Amygdala (tissue), 56 donors: Measurements from ENCODE around the gene ARID4A.
"Not testable (repeated sequence)": the region's sequence is repeated elsewhere in the genome, so short reads cannot be mapped to it uniquely, and the experiment has no call there.

Experiments used
- DNase-seq, 56 donors: peaks; one replicate each; lab custom pipeline; 2025; lab: John Stamatoyannopoulos, UW

Gene ARID4A

DNA sequence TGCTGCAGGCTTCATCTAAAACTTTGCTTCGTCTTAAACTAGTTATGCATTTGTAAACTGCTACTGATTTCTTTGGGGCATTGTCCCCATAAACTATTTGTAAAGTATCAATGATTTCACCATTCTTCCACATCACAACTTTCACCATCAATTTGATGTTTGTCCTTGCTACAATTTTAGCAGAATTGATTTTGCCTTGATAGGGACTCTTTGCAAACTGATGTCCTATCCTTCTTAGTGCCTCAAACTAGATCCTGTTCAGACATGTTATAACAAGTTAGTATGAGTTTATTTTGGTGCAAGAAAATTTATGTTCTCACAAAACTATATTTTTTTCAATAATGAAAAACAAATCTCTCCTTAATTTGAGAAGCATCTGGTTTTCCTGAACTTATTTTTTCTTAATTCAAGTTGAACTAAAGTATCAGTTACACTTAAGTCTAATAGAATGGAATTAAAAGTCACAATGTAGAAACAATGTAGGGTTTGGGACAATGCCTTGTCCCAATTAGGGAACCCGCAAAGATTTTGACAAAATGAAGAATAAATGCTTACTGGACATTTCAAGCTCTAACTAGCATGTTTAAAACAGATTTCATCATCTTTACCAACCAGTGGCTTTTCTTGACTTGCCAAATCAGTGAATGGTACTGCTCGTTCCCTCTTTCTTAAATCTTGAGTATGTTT lies 10.1 kb upstream of the ARID4A start:
- DNase-seq: no peak

DNA sequence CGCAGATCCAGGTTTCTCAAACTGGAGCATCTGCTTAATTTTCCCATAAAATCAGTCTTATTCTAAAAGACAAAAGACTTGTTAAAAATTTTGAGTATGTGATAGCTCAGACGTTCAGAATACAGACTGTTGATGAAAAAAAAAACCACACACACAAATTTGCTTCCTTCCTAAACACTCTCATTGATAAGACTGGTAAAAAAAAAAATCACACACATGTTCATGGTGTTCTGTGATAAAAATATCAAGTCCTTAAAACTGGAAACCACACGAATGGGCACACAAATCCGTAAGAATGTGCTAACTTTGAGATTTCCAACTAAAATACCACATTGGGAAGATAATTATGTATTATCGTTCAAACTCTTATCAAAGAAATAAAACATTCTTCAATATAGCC lies 6.7 kb upstream of the ARID4A start:
- no peak for DNase-seq

DNA sequence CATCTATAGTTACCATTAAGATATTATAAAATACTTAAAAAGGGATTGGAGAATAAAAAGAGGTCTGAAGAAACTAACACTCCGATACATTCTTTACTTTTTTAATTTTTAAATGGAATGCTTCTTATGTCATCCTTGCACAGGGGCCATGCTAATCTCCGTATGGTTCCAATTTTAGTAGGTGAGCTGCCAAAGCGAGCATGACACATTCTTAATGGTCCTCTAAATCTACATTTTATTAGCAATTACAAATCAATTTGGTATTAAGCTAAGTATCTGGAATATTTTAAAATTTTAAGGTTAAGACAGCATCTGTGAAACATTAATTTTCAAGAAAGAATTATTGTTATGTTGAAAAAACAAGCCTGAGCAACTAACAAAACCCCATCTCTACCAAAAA lies 6.2 kb upstream of the ARID4A start:
- no peak for DNase-seq

DNA sequence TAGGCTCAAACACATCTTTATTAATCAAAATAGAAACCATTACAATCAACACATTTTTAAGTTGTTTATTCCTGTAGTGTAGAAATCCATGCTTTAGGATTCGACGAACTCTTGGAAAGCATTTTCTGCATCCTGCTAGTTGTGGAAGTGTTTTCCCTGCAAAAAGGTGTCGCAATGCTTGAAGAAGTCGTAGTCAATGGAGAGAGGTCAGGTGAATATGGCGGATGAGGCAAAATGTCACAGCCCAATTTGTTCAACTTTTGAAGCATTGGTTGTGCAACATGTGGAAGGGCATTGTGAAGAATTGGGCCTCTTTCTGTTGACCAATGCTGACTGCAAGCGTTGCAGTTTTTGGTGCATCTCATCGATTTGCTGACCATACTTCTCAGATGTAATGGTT lies 4.2 kb upstream of the ARID4A start:
- DNase-seq: no peak

DNA sequence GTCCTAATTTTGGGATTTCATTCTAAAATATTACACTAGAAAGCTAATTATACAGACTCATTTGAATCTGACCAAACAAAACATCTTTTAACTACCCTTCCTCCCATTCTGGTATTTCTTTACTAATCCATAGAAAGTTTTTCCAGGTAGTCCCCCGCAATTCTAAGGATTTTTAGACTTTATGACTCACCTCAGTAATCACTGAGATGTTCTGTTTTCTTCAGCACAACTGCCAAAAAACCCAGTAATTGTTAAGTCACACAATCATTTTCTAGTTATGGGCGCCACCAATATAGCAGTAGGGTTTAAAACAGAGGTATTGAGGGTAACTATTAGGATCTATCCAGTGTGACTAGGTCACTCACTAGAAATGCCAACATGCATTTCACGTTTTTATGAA lies 1.6 kb upstream of the ARID4A start:
- DNase-seq: no peak

DNA sequence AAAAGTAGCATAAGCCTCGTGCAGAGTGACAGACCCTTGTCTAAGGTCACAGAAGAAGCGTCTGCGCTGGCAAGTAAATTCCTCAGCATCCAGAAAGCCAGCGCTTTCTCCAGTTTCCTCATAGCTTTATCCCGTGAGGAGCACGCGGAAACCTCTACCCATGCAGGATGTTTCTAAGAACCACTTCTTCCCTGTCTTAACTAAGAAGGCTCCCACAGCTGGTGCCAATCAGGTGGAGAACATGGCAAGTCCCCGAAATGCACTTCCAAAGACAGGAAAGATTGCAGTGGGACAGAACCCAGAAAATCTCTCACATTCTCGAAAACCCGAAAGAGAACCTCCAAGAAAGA lies 968 bp upstream of the ARID4A start:
- peak in 1 of 56 donors; percentile 56 for DNase-seq

DNA sequence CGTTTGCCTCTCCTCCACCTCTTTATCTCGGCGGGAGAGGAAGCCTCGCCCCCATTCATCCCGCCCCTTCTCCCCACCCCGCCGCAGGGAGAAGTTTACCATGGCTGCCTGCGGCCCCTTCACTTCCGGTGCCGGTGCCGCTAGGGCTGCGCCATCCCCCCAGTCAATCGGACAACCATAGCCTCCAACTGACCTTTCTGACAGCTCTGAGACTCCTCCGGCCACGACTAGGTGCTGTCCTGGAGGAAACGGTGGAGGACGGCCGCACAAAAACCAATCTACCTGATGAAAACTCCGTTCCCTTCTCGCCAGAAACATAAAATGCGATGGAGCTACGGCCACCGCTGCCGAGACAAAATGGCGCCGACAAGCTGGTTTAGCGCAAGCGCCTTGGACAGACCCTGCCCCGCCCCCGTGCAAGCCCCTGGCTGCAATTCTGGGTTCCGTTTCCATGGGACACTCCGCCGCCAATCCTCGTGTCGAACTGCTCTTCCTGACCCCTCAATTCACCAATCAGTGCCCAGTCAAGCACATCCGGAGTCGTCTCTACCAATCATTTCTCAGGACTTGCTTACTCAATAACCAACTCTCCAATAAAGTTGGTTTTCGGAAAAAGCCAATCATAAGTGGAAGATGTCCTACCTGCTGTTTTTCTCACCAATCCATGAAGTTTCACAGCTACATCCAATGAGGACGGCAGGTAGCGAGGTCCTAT lies 436 bp upstream of the ARID4A start:
- DNase-seq: peak; percentile 87 to 100 (median 98)

DNA sequence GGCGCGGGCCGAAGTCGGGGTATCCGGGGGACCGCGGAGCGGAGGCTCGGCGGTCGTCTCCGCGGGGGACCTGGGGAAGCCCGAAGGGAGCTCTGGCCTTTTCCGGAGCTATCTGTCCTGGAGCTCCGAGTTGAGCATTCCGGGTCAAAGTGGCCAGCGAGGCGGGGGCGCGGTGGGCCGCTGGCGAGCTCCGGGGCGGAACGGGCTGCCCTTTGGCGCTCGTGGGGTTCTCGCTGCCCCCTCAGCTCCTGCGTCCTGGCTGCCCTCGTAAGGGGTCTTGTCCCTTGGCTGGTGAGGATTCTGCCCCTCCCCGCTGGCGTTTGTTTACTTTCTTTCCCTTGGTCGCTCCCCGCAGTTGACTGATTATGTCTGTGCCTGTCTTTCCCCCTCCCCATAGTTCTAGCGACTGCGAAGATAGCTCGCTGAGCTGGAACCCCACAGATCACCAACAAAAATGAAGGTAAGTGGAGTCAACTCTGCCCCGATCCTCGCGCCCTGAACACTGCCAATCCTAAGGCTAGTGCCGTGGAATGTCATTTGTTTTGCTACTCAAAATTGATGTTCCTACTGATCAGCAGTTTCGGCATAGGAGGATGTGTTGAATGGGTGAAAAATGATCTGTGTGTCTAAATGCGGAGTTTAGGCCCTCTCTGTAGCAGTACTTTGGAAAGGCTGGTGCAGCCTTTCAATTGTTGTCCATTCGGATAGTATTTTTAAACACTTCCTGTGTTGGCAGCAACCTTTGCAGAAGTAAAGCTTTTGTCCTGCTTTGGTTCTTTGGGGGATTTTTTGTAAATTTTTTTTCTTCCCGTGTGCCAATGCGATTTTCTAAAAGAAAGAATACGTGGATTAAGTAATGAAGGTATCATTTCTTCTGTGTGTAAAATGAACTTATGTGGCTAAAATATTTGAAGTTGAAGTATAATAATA lies 1.3 kb downstream of the ARID4A start:
- DNase-seq: peak in 22 of 56 donors; percentile 5 to 49 (median 28)

DNA sequence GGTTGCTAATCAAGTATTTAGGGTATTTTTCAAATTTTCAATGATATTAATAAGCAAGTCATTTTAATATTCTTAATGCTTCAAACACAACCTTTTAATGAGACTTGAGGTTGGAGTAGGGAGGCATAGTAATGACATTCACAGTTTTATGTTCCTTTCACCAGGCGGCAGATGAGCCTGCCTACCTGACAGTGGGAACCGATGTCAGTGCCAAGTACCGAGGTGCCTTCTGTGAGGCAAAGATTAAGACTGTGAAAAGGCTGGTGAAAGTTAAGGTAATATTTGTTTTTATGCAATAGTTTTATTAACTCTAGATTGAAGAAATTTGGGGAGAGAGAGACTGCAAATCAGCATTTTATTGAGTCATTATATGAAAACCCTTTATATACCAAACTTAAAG lies 3.1 kb downstream of the ARID4A start:
- DNase-seq: no peak

DNA sequence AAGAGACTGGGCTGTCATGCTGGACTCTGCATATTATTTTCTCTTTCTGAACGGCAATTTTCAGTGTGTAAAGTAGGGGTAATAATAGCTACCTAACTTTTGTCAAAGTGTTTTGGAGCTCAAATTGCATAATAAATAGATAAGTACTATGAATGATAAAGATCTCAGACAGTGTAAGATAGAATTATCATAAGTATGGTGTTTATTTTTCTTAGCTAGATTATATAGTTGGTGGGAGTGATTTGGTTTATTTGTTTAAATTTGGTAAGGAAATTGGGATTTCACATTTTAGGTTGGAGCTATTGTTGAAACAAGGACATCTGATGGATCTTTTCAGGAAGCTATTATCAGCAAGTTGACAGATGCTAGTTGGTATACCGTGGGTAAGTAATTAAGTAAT lies 7.4 kb downstream of the ARID4A start:
- DNase-seq: no peak

DNA sequence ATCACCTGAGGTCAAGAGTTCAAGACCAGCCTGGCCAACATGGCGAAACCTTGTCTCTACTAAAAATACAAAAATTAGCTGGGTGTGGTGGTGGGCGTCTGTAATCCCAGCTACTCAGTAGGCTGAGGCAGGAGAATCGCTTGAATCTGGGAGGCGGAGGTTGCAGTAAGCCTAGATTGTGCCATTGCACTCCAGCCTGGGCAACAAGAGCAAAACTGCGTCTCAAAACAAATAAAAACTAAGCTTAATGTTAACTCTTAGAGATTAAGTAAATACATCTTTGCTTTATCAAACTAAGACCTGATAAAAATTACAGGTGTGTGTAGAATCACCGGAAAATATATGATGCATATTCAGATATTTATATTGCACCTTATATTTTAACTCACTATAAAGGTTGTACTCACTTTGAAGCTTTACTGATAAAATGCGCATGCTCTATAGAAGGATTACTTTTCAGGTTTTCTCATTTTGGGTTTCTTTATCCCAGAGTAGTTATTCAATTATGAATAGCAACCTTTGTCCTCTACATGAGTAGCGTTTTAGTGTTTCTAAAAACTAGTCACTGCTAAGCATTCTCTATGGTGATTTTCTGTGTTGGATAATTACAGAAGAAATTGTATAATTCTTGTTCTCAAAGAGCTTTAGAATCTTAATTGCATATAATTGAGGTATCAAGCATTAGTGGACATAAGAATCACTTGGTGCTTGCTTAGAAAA lies 9.4 kb downstream of the ARID4A start:
- DNase-seq: no peak

DNA sequence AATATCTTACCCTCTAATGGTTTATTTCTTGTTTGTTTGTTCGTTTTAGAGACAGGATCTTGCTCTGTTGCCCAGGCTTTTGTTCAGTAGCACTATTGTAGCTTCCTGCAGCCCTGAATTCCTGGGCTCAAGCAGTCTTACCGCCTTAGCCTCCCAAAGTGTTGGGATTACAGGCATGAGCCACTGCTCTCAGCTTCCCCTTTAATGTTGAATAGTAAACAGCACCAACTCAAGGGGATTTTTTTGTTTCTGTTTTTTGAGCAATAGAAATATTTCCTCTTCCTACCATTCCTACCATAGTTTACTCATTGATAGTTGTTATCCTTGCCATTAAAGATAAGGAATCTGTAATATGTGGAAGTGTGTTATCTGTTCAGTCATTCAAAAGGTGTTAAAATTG lies 10.7 kb downstream of the ARID4A start:
- DNase-seq: no peak

DNA sequence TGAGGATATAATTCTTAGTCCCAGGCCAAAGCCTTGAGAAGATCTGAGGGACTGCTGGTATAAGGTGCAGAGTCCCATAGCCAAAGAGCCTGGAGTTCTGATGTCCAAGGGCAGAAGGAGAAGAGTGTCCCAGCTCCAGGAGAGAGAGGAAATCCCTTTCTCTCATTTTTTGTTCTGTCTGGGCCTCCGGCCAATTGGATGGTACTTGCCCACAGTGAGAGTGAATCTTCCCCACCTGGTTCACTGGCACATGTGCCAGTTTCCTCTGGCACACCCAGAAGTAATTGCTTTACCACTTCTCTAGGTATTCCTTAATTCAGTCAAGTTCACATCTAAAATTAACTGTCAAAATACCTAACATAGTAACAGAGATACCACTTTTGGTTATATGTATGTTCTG lies 15.3 kb downstream of the ARID4A start:
- no peak for DNase-seq

DNA sequence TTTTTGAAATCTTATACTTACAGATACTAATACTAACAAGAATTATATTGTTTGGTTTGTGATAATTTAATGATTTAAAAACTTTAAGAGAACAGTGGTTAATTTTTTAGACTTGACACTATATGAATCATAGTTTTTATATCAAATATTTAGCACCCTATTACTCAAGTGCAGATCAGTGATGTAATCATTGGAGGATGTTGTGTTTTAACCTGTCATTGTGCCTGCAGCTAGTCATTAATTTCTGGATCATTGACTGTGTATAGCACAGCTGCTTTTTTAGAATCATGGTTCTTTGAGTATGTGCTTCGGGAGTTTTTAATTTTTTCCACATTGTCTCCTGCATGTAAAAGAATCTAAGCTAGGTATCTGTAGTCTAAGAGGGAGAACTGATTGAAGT lies 17.3 kb downstream of the ARID4A start:
- DNase-seq: no peak

DNA sequence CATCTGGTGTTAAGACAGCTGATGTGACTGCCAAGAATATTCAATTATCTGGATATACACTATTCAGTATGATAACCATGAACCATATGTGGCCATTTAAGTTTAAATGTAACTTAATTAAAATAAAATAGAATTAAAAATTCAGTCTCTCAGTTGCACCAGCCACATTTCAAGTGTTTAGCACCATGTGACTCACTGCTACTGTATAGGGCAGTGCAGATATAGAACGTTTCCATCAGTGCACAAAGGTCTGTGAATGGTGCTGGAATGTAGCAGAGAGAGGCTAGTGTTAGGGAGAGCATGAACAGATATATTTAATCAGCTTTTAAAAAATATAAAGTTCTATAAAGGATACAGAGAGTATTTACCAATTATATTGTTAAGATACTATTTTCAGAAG lies 28.7 kb downstream of the ARID4A start:
- DNase-seq: no peak

DNA sequence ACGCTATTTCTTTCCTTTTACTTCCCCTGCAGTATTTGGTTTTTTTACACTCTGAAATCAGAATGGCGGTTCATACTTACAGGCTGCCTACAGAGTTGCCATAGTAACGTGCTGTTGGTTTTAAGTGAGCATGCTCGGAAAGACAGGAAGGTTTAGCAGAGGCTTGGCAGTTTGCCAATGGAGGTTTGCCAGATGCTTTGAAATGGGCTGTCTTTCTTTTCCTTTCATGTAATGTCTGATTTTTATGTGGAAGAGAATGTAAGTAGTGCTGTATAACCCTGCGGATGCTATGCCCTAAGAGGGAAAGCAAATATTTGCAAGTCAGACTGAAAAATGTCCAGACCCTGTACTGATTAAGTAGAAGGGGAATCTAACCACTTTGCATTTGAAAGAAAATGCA lies 32.8 kb downstream of the ARID4A start:
- peak in 54 of 56 donors; percentile 5 to 90 (median 60) for DNase-seq

DNA sequence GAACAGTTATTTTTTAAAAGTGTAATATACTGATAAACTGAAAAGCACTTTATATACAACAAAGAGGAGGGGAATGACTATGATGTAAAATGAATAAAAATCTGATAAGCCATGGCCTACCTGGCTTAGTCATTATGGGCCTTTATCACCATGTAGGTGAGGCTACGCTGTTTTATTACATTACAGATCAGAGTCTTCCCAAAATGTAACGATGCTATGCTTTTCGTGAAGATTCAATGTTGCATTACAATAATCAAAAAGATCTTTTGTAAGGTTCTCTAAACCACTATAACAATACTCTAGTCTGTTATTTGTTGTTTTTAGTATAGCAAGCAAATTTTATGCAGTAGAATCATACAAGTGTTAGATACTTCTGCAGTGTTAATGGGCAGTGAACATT lies 34.2 kb downstream of the ARID4A start:
- DNase-seq: no peak

DNA sequence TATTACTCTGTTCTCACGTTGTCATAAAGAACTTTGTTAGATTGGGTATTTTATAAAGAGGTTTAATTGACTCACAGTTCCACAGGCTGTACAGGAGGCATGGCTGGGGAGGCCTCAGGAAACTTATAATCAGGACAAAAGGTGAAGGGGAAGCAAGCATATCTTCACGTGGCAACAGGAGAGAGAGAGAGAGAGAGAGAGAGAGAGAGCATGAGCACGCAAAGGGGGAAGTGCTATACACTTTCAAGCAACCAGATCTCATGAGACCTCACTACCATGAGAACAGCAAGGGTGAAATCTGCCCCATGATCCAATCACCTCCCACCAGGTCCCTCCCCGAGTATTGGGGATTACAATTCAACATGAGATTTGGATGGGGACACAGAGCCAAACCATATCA lies 41.3 kb downstream of the ARID4A start:
- DNase-seq: not testable (repeated sequence)

DNA sequence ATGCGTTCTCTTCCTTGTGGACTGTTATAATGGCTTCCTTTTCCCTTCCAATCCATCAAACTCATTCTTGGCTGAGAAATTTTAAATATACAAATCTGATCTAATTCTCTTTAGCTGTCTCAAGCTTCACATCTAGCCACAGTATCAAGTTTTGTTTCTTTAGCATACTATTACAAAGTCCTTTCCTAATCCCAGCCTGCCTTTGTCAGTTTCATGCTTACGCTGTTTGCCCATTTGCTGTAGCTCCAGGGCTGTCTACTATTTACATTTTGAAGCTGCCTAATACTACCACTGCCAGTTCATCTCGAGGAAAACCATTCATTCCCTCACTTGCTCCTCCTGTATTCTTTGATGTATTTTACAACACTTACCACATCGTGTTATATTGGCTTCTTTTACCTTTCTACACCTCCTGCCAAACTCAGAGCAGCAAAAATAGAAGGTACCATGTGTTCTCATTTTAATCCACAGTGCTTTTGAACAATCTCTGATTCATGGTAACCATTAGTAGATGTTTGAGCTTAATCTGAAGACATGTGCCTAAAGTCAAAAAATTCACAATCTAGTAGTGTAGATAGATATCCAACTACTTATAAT lies 42.9 kb downstream of the ARID4A start:
- no peak for DNase-seq

DNA sequence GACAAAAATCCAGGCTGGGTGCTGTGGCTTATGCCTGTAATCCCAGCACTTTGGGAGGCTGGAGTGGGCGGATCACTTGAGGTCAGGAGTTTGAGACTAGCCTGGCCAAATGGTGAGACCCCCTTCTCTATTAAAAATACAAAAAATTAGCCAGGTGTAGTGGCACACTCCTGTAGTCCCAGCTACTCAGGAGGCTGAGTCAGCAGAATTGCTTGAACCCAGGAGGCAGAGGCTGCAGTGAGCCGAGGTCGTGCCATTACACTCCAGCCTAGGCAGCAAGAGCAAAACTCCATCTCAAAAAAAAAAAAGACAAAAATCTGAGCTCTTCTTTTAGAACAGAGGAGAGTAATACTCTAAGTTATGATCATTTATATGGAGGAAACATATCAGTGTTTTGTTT lies 45.2 kb downstream of the ARID4A start:
- not testable (repeated sequence) for DNase-seq
